WTC11 (cell line): ENCODE results near the gene DOCK1. TPM values are rescaled to one million over a fixed set of nuclear protein-coding genes. Genes with fewer than 3 reads are reported as not detected.

Experiments used
- ATAC-seq: fragments of 200-7000 bp; cut with Tn5 transposase; 2 replicates; pipeline ENCODE4 v1.10.0; 2021; ENCODE audit warnings: mild to moderate bottlenecking, moderate library complexity
- CTCF ChIA-PET: fragments of 300-600 bp; sonication (Branson Sonifier 250); formaldehyde crosslinking; loops from one replicate; lab custom pipeline; 2021; ENCODE audit warnings: antibody characterized with exemption; lab: Charles Lee
- POLR2A ChIA-PET: fragments of 350-600 bp; sonication (Branson Sonifier 250); formaldehyde crosslinking; loops from one replicate; lab custom pipeline; 2021; ENCODE audit warnings: antibody characterized with exemption; lab: Charles Lee
- DNase-seq: peaks from one replicate; pipeline ENCODE4 v3.0.0; 2021; ENCODE audit warnings: low spot score
- H3K27ac Mint-ChIP-seq: 2 replicates; pipeline ENCODE4 v1.8.0; 2021; ENCODE audit warnings: mixed read lengths
- H3K27me3 Mint-ChIP-seq: 2 replicates; pipeline ENCODE4 v1.8.0; 2021; ENCODE audit warnings: low read depth, mild to moderate bottlenecking, moderate library complexity, mixed read lengths
- H3K36me3 Mint-ChIP-seq: 2 replicates; pipeline ENCODE4 v1.8.0; 2021; ENCODE audit warnings: mixed read lengths
- H3K4me1 Mint-ChIP-seq: 2 replicates; pipeline ENCODE4 v1.8.0; 2022; ENCODE audit warnings: mixed read lengths
- H3K4me3 Mint-ChIP-seq: 2 replicates; pipeline ENCODE4 v1.8.0; 2021; ENCODE audit warnings: mild to moderate bottlenecking, moderate library complexity, mixed read lengths
- H3K9me3 Mint-ChIP-seq: 2 replicates; pipeline ENCODE4 v1.8.0; 2021; ENCODE audit warnings: mixed read lengths
- ATF6 ChIP-seq: sonication (generic); formaldehyde crosslinking; IDR thresholded peaks from 2 replicates; pipeline ENCODE4 v1.8.1; 2023; ENCODE audit warnings: mild to moderate bottlenecking, missing genetic modification reagents
- CBFB ChIP-seq: sonication (generic); formaldehyde crosslinking; IDR thresholded peaks from 2 replicates; pipeline ENCODE4 v1.8.1; 2022; ENCODE audit warnings: mild to moderate bottlenecking, low read depth, missing genetic modification reagents
- CDX4 ChIP-seq: fragments of 250-450 bp; sonication (Bioruptor Pico); IDR thresholded peaks from 2 replicates; pipeline ENCODE4 v1.9.0; 2021; ENCODE audit warnings: moderate library complexity, mild to moderate bottlenecking, inconsistent platforms, borderline replicate concordance
- E2F4 ChIP-seq: sonication (generic); formaldehyde crosslinking; IDR thresholded peaks from 2 replicates; pipeline ENCODE4 v1.8.1; 2022; ENCODE audit warnings: low read depth, mild to moderate bottlenecking, moderate library complexity, missing genetic modification reagents, borderline replicate concordance
- HMGXB4 ChIP-seq: sonication (generic); formaldehyde crosslinking; IDR thresholded peaks from 2 replicates; pipeline ENCODE4 v1.8.1; 2023; ENCODE audit warnings: mild to moderate bottlenecking, moderate library complexity, missing genetic modification reagents
- IRF1 ChIP-seq: sonication (generic); formaldehyde crosslinking; IDR thresholded peaks from 2 replicates; pipeline ENCODE4 v1.8.0; 2023; ENCODE audit warnings: missing genetic modification reagents
- IRF2 ChIP-seq: sonication (generic); formaldehyde crosslinking; IDR thresholded peaks from 2 replicates; pipeline ENCODE4 v1.8.0; 2022; ENCODE audit warnings: low read depth, missing genetic modification reagents, borderline replicate concordance
- MAX ChIP-seq: sonication (generic); formaldehyde crosslinking; IDR thresholded peaks from 2 replicates; pipeline ENCODE4 v1.8.0; 2022; ENCODE audit warnings: mild to moderate bottlenecking, missing genetic modification reagents
- RORB ChIP-seq: fragments of 250-450 bp; sonication (Bioruptor Pico); IDR thresholded peaks from 2 replicates; pipeline ENCODE4 v1.9.0; 2021; ENCODE audit warnings: mild to moderate bottlenecking
- SOX15 ChIP-seq: fragments of 250-450 bp; sonication (Bioruptor Pico); IDR thresholded peaks from 2 replicates; pipeline ENCODE4 v1.9.0; 2021; ENCODE audit warnings: mild to moderate bottlenecking
- TCF7 ChIP-seq: sonication (generic); formaldehyde crosslinking; IDR thresholded peaks from 2 replicates; pipeline ENCODE4 v1.8.0; 2022; ENCODE audit warnings: mild to moderate bottlenecking, low read depth, missing genetic modification reagents, moderate library complexity
- ZBTB21 ChIP-seq: sonication (generic); formaldehyde crosslinking; IDR thresholded peaks from 2 replicates; pipeline ENCODE4 v1.8.1; 2023; ENCODE audit warnings: mild to moderate bottlenecking, missing genetic modification reagents, borderline replicate concordance
- ZBTB43 ChIP-seq: sonication (generic); formaldehyde crosslinking; IDR thresholded peaks from 2 replicates; pipeline ENCODE4 v1.8.1; 2023; ENCODE audit warnings: mild to moderate bottlenecking, missing genetic modification reagents
- ZNF121 ChIP-seq: sonication (generic); formaldehyde crosslinking; IDR thresholded peaks from 2 replicates; pipeline ENCODE4 v1.8.0; 2023; ENCODE audit warnings: missing genetic modification reagents
- ZNF219 ChIP-seq: sonication (generic); formaldehyde crosslinking; IDR thresholded peaks from 2 replicates; pipeline ENCODE4 v1.8.0; 2023; ENCODE audit warnings: missing genetic modification reagents, mild to moderate bottlenecking, borderline replicate concordance
- ZNF396 ChIP-seq: fragments of 250-450 bp; sonication (Bioruptor Pico); IDR thresholded peaks from 2 replicates; pipeline ENCODE4 v1.8.0; 2021; ENCODE audit warnings: mild to moderate bottlenecking, moderate library complexity, borderline replicate concordance
- ZNF423 ChIP-seq: fragments of 250-450 bp; sonication (Bioruptor Pico); IDR thresholded peaks from 2 replicates; pipeline ENCODE4 v2.1.2; 2022; ENCODE audit warnings: mild to moderate bottlenecking, moderate library complexity
- ZNF532 ChIP-seq: fragments of 250-450 bp; sonication (Bioruptor Pico); IDR thresholded peaks from 2 replicates; pipeline ENCODE4 v1.9.0; 2021; ENCODE audit warnings: mild to moderate bottlenecking, borderline replicate concordance
- total RNA-seq: library from RNA; stranded (reverse); gene quantifications from 3 replicates; pipeline ENCODE4 v1.2.3, GENCODE V29; 2021

DOCK1 gene
- total RNA-seq, 1 experiment from 2014 or later = 52.1 TPM

- Mint-ChIP-seq H3K4me1 (peaks cover 10% of the 10 kb centered on the region), H3K9me3 (peaks cover 5% of the 10 kb centered on the region)
- CTCF ChIA-PET = interaction anchor here (0.6 to 1.7 kb wide), 3 partner anchors 11 to 100 kb away, joined by 3 to 6 read pairs (median 4); no protein-coding TSS in a partner anchor
Measured at GRCh38 chr10:127254276-127254675, 349.0 kb downstream of the DOCK1 start.

More at GRCh38 chr10:127254276-127254675, 349.0 kb downstream of the DOCK1 start:
- no peak overlapping the region for H3K4me3 Mint-ChIP-seq
- DNase-seq = no peak
- POLR2A ChIA-PET = no interaction called here
- ATAC-seq = no peak
- H3K36me3 Mint-ChIP-seq = peaks cover 31% of the 10 kb centered on the region
- no peak for TF ChIP-seq SOX15
- no peak for TF ChIP-seq E2F4 (CRISPR knock-in tag)
- TF ChIP-seq ZNF219 (CRISPR knock-in tag) = no peak
- no peak for TF ChIP-seq MAX (CRISPR knock-in tag)
- no peak for TF ChIP-seq RORB
- TF ChIP-seq ZNF423 (CRISPR knock-in tag) = no peak
- TF ChIP-seq CBFB (CRISPR knock-in tag) = no peak
- no peak for TF ChIP-seq HMGXB4 (CRISPR knock-in tag)
- no peak for TF ChIP-seq ZNF396 (CRISPR knock-in tag)
- no peak for TF ChIP-seq ATF6 (CRISPR knock-in tag)
- no peak for TF ChIP-seq ZNF532 (CRISPR knock-in tag)
- TF ChIP-seq ZBTB43 = no peak
- TF ChIP-seq CDX4 (CRISPR knock-in tag) = no peak
- TF ChIP-seq ZBTB21 (CRISPR knock-in tag) = no peak
- TF ChIP-seq ZNF121 (CRISPR knock-in tag) = no peak
- no peak for TF ChIP-seq IRF2 (CRISPR knock-in tag)
- no peak for TF ChIP-seq TCF7 (CRISPR knock-in tag)
- no peak for TF ChIP-seq IRF1 (CRISPR knock-in tag)
- H3K27ac Mint-ChIP-seq = no peak overlapping the region
- no peaks in the 10 kb centered on the region for H3K27me3 Mint-ChIP-seq
